ENCODE measurements around the gene NUTF2.
"Not testable (repeated sequence)": the region's sequence is repeated elsewhere in the genome, so short reads cannot be mapped to it uniquely, and the experiment has no call there.

Gene NUTF2

GRCh38 chr16:67841198-67841815 is 5.4 kb upstream of the NUTF2 start:
- DNase-seq: no peak

- peak; percentile 93 for DNase-seq
Measured at GRCh38 chr16:67841816-67842508, 4.8 kb upstream of the NUTF2 start, which contains the start of gene THAP11. TSS of gene THAP11 (plus strand) at chr16:67842320. CDS start at chr16:67842555, 235 bp downstream.

GRCh38 chr16:67842509-67843342 is 4.0 kb upstream of the NUTF2 start:
- DNase-seq: no peak

GRCh38 chr16:67843343-67843765 is 3.4 kb upstream of the NUTF2 start:
- DNase-seq: no peak

GRCh38 chr16:67844497-67844896 is 2.2 kb upstream of the NUTF2 start:
- DNase-seq: no peak

GRCh38 chr16:67845291-67846062 is 1.3 kb upstream of the NUTF2 start:
- DNase-seq: no peak

- DNase-seq: no peak
Measured at GRCh38 chr16:67846063-67846319, 742 bp upstream of the NUTF2 start.

GRCh38 chr16:67847064-67847861 is 530 bp downstream of the NUTF2 start, which contains the start of gene CENPT:
TSS of gene CENPT (minus strand) at chr16:67847693. CDS start at chr16:67833859, 13,834 bp downstream.
- DNase-seq: no peak

- DNase-seq: no peak
Measured at GRCh38 chr16:67848118-67848517, 1.4 kb downstream of the NUTF2 start.

GRCh38 chr16:67853670-67854069 is 6.9 kb downstream of the NUTF2 start:
- DNase-seq: no peak

- DNase-seq: no peak
Measured at GRCh38 chr16:67855789-67856188, 9.1 kb downstream of the NUTF2 start.

GRCh38 chr16:67856927-67857546 is 10.3 kb downstream of the NUTF2 start:
- DNase-seq: no peak

GRCh38 chr16:67857547-67858233 is 11.0 kb downstream of the NUTF2 start:
- DNase-seq: no peak

GRCh38 chr16:67858500-67858899 is 11.8 kb downstream of the NUTF2 start:
- no peak for DNase-seq

- DNase-seq: no peak
Measured at GRCh38 chr16:67860589-67861398, 14.1 kb downstream of the NUTF2 start.

- no peak for DNase-seq
Measured at GRCh38 chr16:67861877-67862276, 15.1 kb downstream of the NUTF2 start.

GRCh38 chr16:67862623-67863583 is 16.2 kb downstream of the NUTF2 start:
- no peak for DNase-seq

GRCh38 chr16:67864044-67864443 is 17.3 kb downstream of the NUTF2 start:
- DNase-seq: not testable (repeated sequence)

GRCh38 chr16:67864594-67864993 is 17.9 kb downstream of the NUTF2 start:
- DNase-seq: no peak
